WTC11 (cell line): ENCODE results near the gene TMEM63B. TPM values are rescaled to one million over a fixed set of nuclear protein-coding genes. Genes with fewer than 3 reads are reported as not detected.

Source experiments
- ATAC-seq: fragments of 200-7000 bp; cut with Tn5 transposase; 2 replicates; pipeline ENCODE4 v1.10.0; 2021; ENCODE audit warnings: mild to moderate bottlenecking, moderate library complexity
- CTCF ChIA-PET: fragments of 300-600 bp; sonication (Branson Sonifier 250); formaldehyde crosslinking; loops from one replicate; lab custom pipeline; 2021; ENCODE audit warnings: antibody characterized with exemption; lab: Charles Lee
- POLR2A ChIA-PET: fragments of 350-600 bp; sonication (Branson Sonifier 250); formaldehyde crosslinking; loops from one replicate; lab custom pipeline; 2021; ENCODE audit warnings: antibody characterized with exemption; lab: Charles Lee
- DNase-seq: peaks from one replicate; pipeline ENCODE4 v3.0.0; 2021; ENCODE audit warnings: low spot score
- H3K27ac Mint-ChIP-seq: 2 replicates; pipeline ENCODE4 v1.8.0; 2021; ENCODE audit warnings: mixed read lengths
- H3K27me3 Mint-ChIP-seq: 2 replicates; pipeline ENCODE4 v1.8.0; 2021; ENCODE audit warnings: low read depth, mild to moderate bottlenecking, moderate library complexity, mixed read lengths
- H3K36me3 Mint-ChIP-seq: 2 replicates; pipeline ENCODE4 v1.8.0; 2021; ENCODE audit warnings: mixed read lengths
- H3K4me1 Mint-ChIP-seq: 2 replicates; pipeline ENCODE4 v1.8.0; 2022; ENCODE audit warnings: mixed read lengths
- H3K4me3 Mint-ChIP-seq: 2 replicates; pipeline ENCODE4 v1.8.0; 2021; ENCODE audit warnings: mild to moderate bottlenecking, moderate library complexity, mixed read lengths
- H3K9me3 Mint-ChIP-seq: 2 replicates; pipeline ENCODE4 v1.8.0; 2021; ENCODE audit warnings: mixed read lengths
- EMX1 ChIP-seq: fragments of 250-450 bp; sonication (Bioruptor Pico); IDR thresholded peaks from 2 replicates; pipeline ENCODE4 v1.8.0; 2021; ENCODE audit warnings: mild to moderate bottlenecking
- FOXK1 ChIP-seq: sonication (generic); formaldehyde crosslinking; IDR thresholded peaks from 2 replicates; pipeline ENCODE4 v1.8.0; 2022; ENCODE audit warnings: mild to moderate bottlenecking, moderate library complexity, missing genetic modification reagents
- GRHL2 ChIP-seq: fragments of 250-450 bp; sonication (Bioruptor Pico); IDR thresholded peaks from 2 replicates; pipeline ENCODE4 v1.8.0; 2022; ENCODE audit warnings: mild to moderate bottlenecking, moderate library complexity; ENCODE audit not compliant: insufficient replicate concordance, severe bottlenecking
- GTF2I ChIP-seq: fragments of 250-450 bp; sonication (Bioruptor Pico); conservative IDR thresholded peaks from 2 replicates; pipeline ENCODE4 v1.4.0; 2021; ENCODE audit warnings: mild to moderate bottlenecking
- MYBL2 ChIP-seq: sonication (generic); formaldehyde crosslinking; IDR thresholded peaks from 2 replicates; pipeline ENCODE4 v1.8.1; 2023; ENCODE audit warnings: mild to moderate bottlenecking, moderate library complexity, missing genetic modification reagents
- SMAD4 ChIP-seq: sonication (generic); formaldehyde crosslinking; IDR thresholded peaks from 2 replicates; pipeline ENCODE4 v1.8.0; 2022; ENCODE audit warnings: mild to moderate bottlenecking, missing genetic modification reagents
- SP1 ChIP-seq: sonication (generic); formaldehyde crosslinking; conservative IDR thresholded peaks from 2 replicates; pipeline ENCODE4 v1.8.1; 2022; ENCODE audit warnings: missing genetic modification reagents
- ZNF263 ChIP-seq: sonication (generic); formaldehyde crosslinking; IDR thresholded peaks from 2 replicates; pipeline ENCODE4 v1.8.1; 2022; ENCODE audit warnings: low read depth, mild to moderate bottlenecking, moderate library complexity, missing genetic modification reagents
- ZNF396 ChIP-seq: fragments of 250-450 bp; sonication (Bioruptor Pico); IDR thresholded peaks from 2 replicates; pipeline ENCODE4 v1.8.0; 2021; ENCODE audit warnings: mild to moderate bottlenecking, moderate library complexity, borderline replicate concordance
- ZNF416 ChIP-seq: fragments of 250-450 bp; sonication (Bioruptor Pico); IDR thresholded peaks from 2 replicates; pipeline ENCODE4 v1.9.0; 2021; ENCODE audit warnings: mild to moderate bottlenecking, inconsistent platforms
- ZNF423 ChIP-seq: fragments of 250-450 bp; sonication (Bioruptor Pico); IDR thresholded peaks from 2 replicates; pipeline ENCODE4 v2.1.2; 2022; ENCODE audit warnings: mild to moderate bottlenecking, moderate library complexity
- ZNF671 ChIP-seq: fragments of 250-450 bp; sonication (Bioruptor Pico); IDR thresholded peaks from 2 replicates; pipeline ENCODE4 v1.8.0; 2021; ENCODE audit warnings: mild to moderate bottlenecking
- total RNA-seq: library from RNA; stranded (reverse); gene quantifications from 3 replicates; pipeline ENCODE4 v1.2.3, GENCODE V29; 2021
- TF ChIP-seq, protein P1 (sequence below): sonication (generic); formaldehyde crosslinking; IDR thresholded peaks from 2 replicates; pipeline ENCODE4 v1.8.0; 2022; ENCODE audit warnings: mild to moderate bottlenecking, missing genetic modification reagents
- TF ChIP-seq, protein P2 (sequence below): sonication (generic); formaldehyde crosslinking; IDR thresholded peaks from 2 replicates; pipeline ENCODE4 v1.8.0; 2022; ENCODE audit warnings: mild to moderate bottlenecking, missing genetic modification reagents
- TF ChIP-seq, protein P3 (sequence below): sonication (generic); formaldehyde crosslinking; IDR thresholded peaks from 2 replicates; pipeline ENCODE4 v1.8.0; 2022; ENCODE audit warnings: mild to moderate bottlenecking, missing genetic modification reagents
- TF ChIP-seq, protein P4 (sequence below): sonication (generic); formaldehyde crosslinking; IDR thresholded peaks from 2 replicates; pipeline ENCODE4 v1.8.1; 2023; ENCODE audit warnings: mild to moderate bottlenecking, missing genetic modification reagents
- TF ChIP-seq, protein P5 (sequence below): sonication (generic); formaldehyde crosslinking; IDR thresholded peaks from 2 replicates; pipeline ENCODE4 v1.8.1; 2023; ENCODE audit warnings: mild to moderate bottlenecking, missing genetic modification reagents, moderate library complexity
- TF ChIP-seq, protein P6 (sequence below): fragments of 250-450 bp; sonication (Bioruptor Pico); IDR thresholded peaks from 2 replicates; pipeline ENCODE4 v1.9.0; 2021; ENCODE audit warnings: mild to moderate bottlenecking
- TF ChIP-seq, protein P7 (sequence below): fragments of 200-600 bp; IDR thresholded peaks from 2 replicates; pipeline ENCODE4 v1.8.0; 2022; ENCODE audit warnings: antibody characterized with exemption
- TF ChIP-seq, protein P8 (sequence below): sonication (generic); formaldehyde crosslinking; IDR thresholded peaks from 2 replicates; pipeline ENCODE4 v1.8.0; 2022; ENCODE audit warnings: mild to moderate bottlenecking, missing genetic modification reagents

Gene TMEM63B
- total RNA-seq, 1 experiment from 2014 or later = 72.8 TPM

DNA sequence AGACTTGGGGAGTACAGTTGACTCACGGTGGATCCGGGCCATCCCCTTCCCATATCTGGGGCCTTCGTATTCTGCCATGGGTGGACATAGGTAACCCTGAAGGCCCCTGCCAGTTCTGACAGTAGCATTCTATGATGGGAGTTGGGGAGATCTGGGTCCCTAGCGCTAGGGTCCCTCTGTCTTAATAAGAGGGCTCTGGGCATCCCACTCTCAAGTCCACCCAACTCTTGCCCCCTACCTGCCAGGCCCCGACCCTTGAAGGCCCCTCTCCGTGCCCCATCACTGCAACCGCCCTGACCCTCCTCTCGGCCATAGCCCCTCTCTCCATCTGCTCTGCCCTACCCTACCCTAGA lies 24.7 kb downstream of the TMEM63B start:
- Mint-ChIP-seq H3K36me3 (peaks cover 27% of the 10 kb centered on the region), H3K4me1 (peaks cover 25% of the 10 kb centered on the region), H3K9me3 (no peaks in the 10 kb centered on the region), H3K4me3 (no peak overlapping the region), H3K27ac (no peak overlapping the region), H3K27me3 (no peaks in the 10 kb centered on the region)
- ATAC-seq (no peak), DNase-seq (no peak)
- ChIA-PET POLR2A (no interaction called here), CTCF (interaction anchor here (0.6 to 1.0 kb wide), 2 partner anchors 57 to 82 kb away, joined by 3 read pairs; no protein-coding TSS in a partner anchor)
- TF ChIP-seq, protein P1, sequence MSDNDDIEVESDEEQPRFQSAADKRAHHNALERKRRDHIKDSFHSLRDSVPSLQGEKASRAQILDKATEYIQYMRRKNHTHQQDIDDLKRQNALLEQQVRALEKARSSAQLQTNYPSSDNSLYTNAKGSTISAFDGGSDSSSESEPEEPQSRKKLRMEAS (CRISPR knock-in tag) = no peak
- no peak for TF ChIP-seq FOXK1

DNA sequence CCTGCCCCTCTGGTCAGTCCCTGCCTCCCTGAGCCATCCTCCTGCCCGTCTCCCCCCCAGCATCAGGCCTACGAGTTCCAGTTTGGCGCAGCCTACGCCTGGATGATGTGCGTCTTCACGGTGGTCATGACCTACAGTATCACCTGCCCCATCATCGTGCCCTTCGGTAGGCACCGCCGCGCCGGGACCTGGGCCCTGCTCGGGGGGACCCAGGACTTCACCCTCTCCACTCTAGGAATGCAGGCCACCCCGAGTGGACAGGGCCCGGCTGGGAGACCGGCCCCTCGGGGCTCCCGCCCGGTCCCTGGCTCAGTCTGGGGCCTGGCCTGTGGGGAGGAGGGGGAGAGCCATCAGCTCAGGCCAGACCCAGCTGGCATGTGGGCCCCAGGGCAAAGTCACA lies 25.2 kb downstream of the TMEM63B start:
- ATAC-seq = no peak
- CTCF ChIA-PET = no interaction called here
- H3K27me3 Mint-ChIP-seq = no peaks in the 10 kb centered on the region
- TF ChIP-seq ZNF423 (CRISPR knock-in tag) = no peak
- TF ChIP-seq, protein P2, sequence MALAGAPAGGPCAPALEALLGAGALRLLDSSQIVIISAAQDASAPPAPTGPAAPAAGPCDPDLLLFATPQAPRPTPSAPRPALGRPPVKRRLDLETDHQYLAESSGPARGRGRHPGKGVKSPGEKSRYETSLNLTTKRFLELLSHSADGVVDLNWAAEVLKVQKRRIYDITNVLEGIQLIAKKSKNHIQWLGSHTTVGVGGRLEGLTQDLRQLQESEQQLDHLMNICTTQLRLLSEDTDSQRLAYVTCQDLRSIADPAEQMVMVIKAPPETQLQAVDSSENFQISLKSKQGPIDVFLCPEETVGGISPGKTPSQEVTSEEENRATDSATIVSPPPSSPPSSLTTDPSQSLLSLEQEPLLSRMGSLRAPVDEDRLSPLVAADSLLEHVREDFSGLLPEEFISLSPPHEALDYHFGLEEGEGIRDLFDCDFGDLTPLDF = no peak
- no peak for TF ChIP-seq EMX1 (CRISPR knock-in tag)
- no peak for TF ChIP-seq MYBL2 (CRISPR knock-in tag)
- TF ChIP-seq, protein P3, sequence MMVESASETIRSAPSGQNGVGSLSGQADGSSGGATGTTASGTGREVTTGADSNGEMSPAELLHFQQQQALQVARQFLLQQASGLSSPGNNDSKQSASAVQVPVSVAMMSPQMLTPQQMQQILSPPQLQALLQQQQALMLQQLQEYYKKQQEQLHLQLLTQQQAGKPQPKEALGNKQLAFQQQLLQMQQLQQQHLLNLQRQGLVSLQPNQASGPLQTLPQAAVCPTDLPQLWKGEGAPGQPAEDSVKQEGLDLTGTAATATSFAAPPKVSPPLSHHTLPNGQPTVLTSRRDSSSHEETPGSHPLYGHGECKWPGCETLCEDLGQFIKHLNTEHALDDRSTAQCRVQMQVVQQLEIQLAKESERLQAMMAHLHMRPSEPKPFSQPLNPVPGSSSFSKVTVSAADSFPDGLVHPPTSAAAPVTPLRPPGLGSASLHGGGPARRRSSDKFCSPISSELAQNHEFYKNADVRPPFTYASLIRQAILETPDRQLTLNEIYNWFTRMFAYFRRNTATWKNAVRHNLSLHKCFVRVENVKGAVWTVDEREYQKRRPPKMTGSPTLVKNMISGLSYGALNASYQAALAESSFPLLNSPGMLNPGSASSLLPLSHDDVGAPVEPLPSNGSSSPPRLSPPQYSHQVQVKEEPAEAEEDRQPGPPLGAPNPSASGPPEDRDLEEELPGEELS (CRISPR knock-in tag) = no peak
- TF ChIP-seq, protein P4, sequence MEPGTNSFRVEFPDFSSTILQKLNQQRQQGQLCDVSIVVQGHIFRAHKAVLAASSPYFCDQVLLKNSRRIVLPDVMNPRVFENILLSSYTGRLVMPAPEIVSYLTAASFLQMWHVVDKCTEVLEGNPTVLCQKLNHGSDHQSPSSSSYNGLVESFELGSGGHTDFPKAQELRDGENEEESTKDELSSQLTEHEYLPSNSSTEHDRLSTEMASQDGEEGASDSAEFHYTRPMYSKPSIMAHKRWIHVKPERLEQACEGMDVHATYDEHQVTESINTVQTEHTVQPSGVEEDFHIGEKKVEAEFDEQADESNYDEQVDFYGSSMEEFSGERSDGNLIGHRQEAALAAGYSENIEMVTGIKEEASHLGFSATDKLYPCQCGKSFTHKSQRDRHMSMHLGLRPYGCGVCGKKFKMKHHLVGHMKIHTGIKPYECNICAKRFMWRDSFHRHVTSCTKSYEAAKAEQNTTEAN (CRISPR knock-in tag) = no peak
- TF ChIP-seq FOXK1 = no peak
- TF ChIP-seq, protein P5, sequence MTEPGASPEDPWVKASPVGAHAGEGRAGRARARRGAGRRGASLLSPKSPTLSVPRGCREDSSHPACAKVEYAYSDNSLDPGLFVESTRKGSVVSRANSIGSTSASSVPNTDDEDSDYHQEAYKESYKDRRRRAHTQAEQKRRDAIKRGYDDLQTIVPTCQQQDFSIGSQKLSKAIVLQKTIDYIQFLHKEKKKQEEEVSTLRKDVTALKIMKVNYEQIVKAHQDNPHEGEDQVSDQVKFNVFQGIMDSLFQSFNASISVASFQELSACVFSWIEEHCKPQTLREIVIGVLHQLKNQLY (CRISPR knock-in tag) = no peak
- no peak for TF ChIP-seq ZNF671 (CRISPR knock-in tag)
- TF ChIP-seq GRHL2 (CRISPR knock-in tag) = no peak
- TF ChIP-seq, all 79 proteins: peak for 0
- H3K4me1 Mint-ChIP-seq = peaks cover 26% of the 10 kb centered on the region
- H3K27ac Mint-ChIP-seq = no peak overlapping the region
- no peaks in the 10 kb centered on the region for H3K9me3 Mint-ChIP-seq
- POLR2A ChIA-PET = no interaction called here
- no peak for DNase-seq
- H3K4me3 Mint-ChIP-seq = no peak overlapping the region
- H3K36me3 Mint-ChIP-seq = peaks cover 22% of the 10 kb centered on the region

DNA sequence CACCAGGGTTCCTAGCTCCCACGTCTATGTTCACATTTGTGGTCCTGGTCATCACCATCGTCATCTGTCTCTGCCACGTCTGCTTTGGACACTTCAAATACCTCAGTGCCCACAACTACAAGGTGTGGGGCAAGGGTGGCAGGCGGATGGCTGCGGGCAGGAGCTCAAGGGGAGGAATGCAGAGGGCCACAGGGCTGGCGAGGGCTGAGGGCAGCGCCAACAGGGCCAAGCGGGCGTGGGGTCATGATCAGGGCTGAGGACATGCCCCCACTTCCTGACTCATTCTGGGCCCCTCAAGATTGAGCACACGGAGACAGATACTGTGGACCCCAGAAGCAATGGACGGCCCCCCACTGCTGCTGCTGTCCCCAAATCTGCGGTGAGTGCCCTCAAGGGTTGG lies 26.7 kb downstream of the TMEM63B start:
- CTCF ChIA-PET = interaction anchor here (0.7 to 4.1 kb wide), 3 partner anchors 18 to 81 kb away, joined by 3 to 18 read pairs (median 3); no protein-coding TSS in a partner anchor
- TF ChIP-seq GTF2I (CRISPR knock-in tag) (no peak), SP1 (CRISPR knock-in tag) (no peak), FOXK1 (no peak), SMAD4 (CRISPR knock-in tag) (no peak), EMX1 (CRISPR knock-in tag) (no peak), ZNF396 (CRISPR knock-in tag) (no peak), ZNF263 (no peak), ZNF416 (CRISPR knock-in tag) (no peak)
- TF ChIP-seq, protein P5 (CRISPR knock-in tag) = no peak
- TF ChIP-seq, protein P6, sequence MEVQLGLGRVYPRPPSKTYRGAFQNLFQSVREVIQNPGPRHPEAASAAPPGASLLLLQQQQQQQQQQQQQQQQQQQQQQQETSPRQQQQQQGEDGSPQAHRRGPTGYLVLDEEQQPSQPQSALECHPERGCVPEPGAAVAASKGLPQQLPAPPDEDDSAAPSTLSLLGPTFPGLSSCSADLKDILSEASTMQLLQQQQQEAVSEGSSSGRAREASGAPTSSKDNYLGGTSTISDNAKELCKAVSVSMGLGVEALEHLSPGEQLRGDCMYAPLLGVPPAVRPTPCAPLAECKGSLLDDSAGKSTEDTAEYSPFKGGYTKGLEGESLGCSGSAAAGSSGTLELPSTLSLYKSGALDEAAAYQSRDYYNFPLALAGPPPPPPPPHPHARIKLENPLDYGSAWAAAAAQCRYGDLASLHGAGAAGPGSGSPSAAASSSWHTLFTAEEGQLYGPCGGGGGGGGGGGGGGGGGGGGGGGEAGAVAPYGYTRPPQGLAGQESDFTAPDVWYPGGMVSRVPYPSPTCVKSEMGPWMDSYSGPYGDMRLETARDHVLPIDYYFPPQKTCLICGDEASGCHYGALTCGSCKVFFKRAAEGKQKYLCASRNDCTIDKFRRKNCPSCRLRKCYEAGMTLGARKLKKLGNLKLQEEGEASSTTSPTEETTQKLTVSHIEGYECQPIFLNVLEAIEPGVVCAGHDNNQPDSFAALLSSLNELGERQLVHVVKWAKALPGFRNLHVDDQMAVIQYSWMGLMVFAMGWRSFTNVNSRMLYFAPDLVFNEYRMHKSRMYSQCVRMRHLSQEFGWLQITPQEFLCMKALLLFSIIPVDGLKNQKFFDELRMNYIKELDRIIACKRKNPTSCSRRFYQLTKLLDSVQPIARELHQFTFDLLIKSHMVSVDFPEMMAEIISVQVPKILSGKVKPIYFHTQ (CRISPR knock-in tag) = no peak
- TF ChIP-seq, protein P7, sequence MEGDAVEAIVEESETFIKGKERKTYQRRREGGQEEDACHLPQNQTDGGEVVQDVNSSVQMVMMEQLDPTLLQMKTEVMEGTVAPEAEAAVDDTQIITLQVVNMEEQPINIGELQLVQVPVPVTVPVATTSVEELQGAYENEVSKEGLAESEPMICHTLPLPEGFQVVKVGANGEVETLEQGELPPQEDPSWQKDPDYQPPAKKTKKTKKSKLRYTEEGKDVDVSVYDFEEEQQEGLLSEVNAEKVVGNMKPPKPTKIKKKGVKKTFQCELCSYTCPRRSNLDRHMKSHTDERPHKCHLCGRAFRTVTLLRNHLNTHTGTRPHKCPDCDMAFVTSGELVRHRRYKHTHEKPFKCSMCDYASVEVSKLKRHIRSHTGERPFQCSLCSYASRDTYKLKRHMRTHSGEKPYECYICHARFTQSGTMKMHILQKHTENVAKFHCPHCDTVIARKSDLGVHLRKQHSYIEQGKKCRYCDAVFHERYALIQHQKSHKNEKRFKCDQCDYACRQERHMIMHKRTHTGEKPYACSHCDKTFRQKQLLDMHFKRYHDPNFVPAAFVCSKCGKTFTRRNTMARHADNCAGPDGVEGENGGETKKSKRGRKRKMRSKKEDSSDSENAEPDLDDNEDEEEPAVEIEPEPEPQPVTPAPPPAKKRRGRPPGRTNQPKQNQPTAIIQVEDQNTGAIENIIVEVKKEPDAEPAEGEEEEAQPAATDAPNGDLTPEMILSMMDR = no peak
- TF ChIP-seq, protein P8, sequence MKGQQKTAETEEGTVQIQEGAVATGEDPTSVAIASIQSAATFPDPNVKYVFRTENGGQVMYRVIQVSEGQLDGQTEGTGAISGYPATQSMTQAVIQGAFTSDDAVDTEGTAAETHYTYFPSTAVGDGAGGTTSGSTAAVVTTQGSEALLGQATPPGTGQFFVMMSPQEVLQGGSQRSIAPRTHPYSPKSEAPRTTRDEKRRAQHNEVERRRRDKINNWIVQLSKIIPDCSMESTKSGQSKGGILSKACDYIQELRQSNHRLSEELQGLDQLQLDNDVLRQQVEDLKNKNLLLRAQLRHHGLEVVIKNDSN (CRISPR knock-in tag) = no peak

More for the DNA sequence above, 26.7 kb downstream of the TMEM63B start:
- peaks cover 14% of the 10 kb centered on the region for H3K36me3 Mint-ChIP-seq
- ATAC-seq = no peak
- no peak overlapping the region for H3K27ac Mint-ChIP-seq
- H3K27me3 Mint-ChIP-seq = no peaks in the 10 kb centered on the region
- H3K4me3 Mint-ChIP-seq = no peak overlapping the region
- H3K4me1 Mint-ChIP-seq = peaks cover 29% of the 10 kb centered on the region
- no peaks in the 10 kb centered on the region for H3K9me3 Mint-ChIP-seq
- POLR2A ChIA-PET = no interaction called here
- DNase-seq = no peak
